HUES64 (cell line): ENCODE data around the gene SCNN1B.

ENCODE experiments used
- H3K27ac ChIP-seq: 2 replicates; pipeline ENCODE4 v1.7.0; 2013; ENCODE audit warnings: low read depth, low read length, inconsistent platforms
- H3K27me3 ChIP-seq: 2 replicates; pipeline ENCODE4 v1.6.1; 2013; ENCODE audit warnings: mild to moderate bottlenecking, low read length; ENCODE audit not compliant: insufficient read depth
- H3K36me3 ChIP-seq: 2 replicates; pipeline ENCODE4 v1.6.1; 2013; ENCODE audit warnings: mild to moderate bottlenecking, low read length; ENCODE audit not compliant: insufficient read depth
- H3K4me1 ChIP-seq: 2 replicates; pipeline ENCODE4 v1.6.1; 2013; ENCODE audit warnings: mild to moderate bottlenecking, low read length, moderate library complexity; ENCODE audit not compliant: insufficient read depth
- H3K4me3 ChIP-seq: 2 replicates; pipeline ENCODE4 v1.5.1; 2013; ENCODE audit warnings: mild to moderate bottlenecking, low read length, moderate library complexity
- H3K9ac ChIP-seq: 2 replicates; pipeline ENCODE4 v1.6.1; 2013; ENCODE audit warnings: mild to moderate bottlenecking, low read depth, low read length
- H3K9me3 ChIP-seq: 2 replicates; pipeline ENCODE4 v1.6.1; 2013; ENCODE audit warnings: low read depth, low read length; ENCODE audit not compliant: insufficient read depth
- WGBS: fragments of 150-250, 120-280 bp; methylation state at CpG from one replicate; pipeline ENCODE4 v1.1.7; 2013; ENCODE audit warnings: missing lambda C conversion rate; 5-methylcytosine and 5-hydroxymethylcytosine counted together

SCNN1B gene

GRCh38 chr16:23321206-23321875, 19.2 kb downstream of the SCNN1B start:
- WGBS, result 94% methylated on average over 14 of the region's 14 CpGs
- no peaks in the 10 kb centered on the region for H3K36me3 ChIP-seq
- H3K4me1 ChIP-seq, result no peaks in the 10 kb centered on the region
- no peaks in the 10 kb centered on the region for H3K9me3 ChIP-seq
- H3K9ac ChIP-seq, result no peak overlapping the region
- no peak overlapping the region for H3K27ac ChIP-seq
- H3K27me3 ChIP-seq, result no peaks in the 10 kb centered on the region
- no peak overlapping the region for H3K4me3 ChIP-seq

GRCh38 chr16:23323224-23324030, 21.3 kb downstream of the SCNN1B start:
- Histone ChIP-seq H3K27ac (no peak overlapping the region), H3K9ac (no peak overlapping the region), H3K9me3 (no peaks in the 10 kb centered on the region), H3K27me3 (no peaks in the 10 kb centered on the region), H3K4me1 (no peaks in the 10 kb centered on the region), H3K36me3 (no peaks in the 10 kb centered on the region), H3K4me3 (no peak overlapping the region)
- WGBS, result 94% methylated on average over 1 of the region's 1 CpG

DNA sequence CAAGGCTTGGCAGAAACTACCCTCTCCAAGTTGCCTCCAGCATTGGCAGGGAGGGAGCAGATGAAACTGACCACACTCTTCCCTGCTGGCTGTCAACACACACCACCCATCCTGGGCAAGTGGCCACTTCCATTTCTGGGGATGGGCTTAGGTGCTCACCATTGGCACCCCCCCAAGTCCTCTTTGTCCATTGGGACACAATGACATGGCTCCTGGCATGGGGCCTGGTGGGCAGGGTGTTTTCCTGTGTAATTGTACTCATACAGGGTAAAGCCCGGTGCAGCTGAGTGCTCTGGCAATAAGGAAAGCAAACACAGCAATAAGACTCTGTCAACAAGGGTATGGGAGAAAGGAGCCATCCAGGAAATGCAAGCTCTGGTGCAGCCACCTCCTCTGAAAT, 22.6 kb downstream of the SCNN1B start:
- Histone ChIP-seq H3K4me3 (no peak overlapping the region), H3K4me1 (no peaks in the 10 kb centered on the region), H3K27me3 (no peaks in the 10 kb centered on the region), H3K27ac (no peak overlapping the region), H3K9me3 (no peaks in the 10 kb centered on the region), H3K36me3 (no peaks in the 10 kb centered on the region), H3K9ac (no peak overlapping the region)
- 91% methylated on average over 1 of the region's 1 CpG for WGBS

GRCh38 chr16:23327836-23328235, 25.7 kb downstream of the SCNN1B start:
- Histone ChIP-seq H3K4me3 (no peak overlapping the region), H3K27ac (no peak overlapping the region), H3K27me3 (no peaks in the 10 kb centered on the region), H3K9me3 (no peaks in the 10 kb centered on the region), H3K4me1 (no peaks in the 10 kb centered on the region), H3K9ac (no peak overlapping the region), H3K36me3 (no peaks in the 10 kb centered on the region)
- WGBS, result 92% methylated on average over 4 of the region's 4 CpGs

- Histone ChIP-seq H3K27me3 (no peaks in the 10 kb centered on the region), H3K4me1 (no peaks in the 10 kb centered on the region), H3K9ac (no peak overlapping the region), H3K27ac (no peak overlapping the region), H3K36me3 (no peaks in the 10 kb centered on the region), H3K4me3 (no peak overlapping the region), H3K9me3 (no peaks in the 10 kb centered on the region)
- WGBS, result 87% methylated on average over 8 of the region's 8 CpGs
Measured at GRCh38 chr16:23330161-23330560, 28.1 kb downstream of the SCNN1B start.

- Histone ChIP-seq H3K36me3 (no peaks in the 10 kb centered on the region), H3K27ac (no peak overlapping the region), H3K9me3 (no peaks in the 10 kb centered on the region), H3K4me1 (no peaks in the 10 kb centered on the region), H3K9ac (no peak overlapping the region), H3K27me3 (no peaks in the 10 kb centered on the region), H3K4me3 (no peak overlapping the region)
- WGBS, result 91% methylated on average over 11 of the region's 11 CpGs
Measured at GRCh38 chr16:23330583-23331249, 28.6 kb downstream of the SCNN1B start.

GRCh38 chr16:23333034-23333579, 31.0 kb downstream of the SCNN1B start:
- 84% methylated on average over 4 of the region's 4 CpGs for WGBS
- no peaks in the 10 kb centered on the region for H3K27me3 ChIP-seq
- no peaks in the 10 kb centered on the region for H3K36me3 ChIP-seq
- H3K4me1 ChIP-seq, result no peaks in the 10 kb centered on the region
- no peak overlapping the region for H3K4me3 ChIP-seq
- H3K9ac ChIP-seq, result no peak overlapping the region
- no peaks in the 10 kb centered on the region for H3K9me3 ChIP-seq
- H3K27ac ChIP-seq, result no peak overlapping the region

DNA sequence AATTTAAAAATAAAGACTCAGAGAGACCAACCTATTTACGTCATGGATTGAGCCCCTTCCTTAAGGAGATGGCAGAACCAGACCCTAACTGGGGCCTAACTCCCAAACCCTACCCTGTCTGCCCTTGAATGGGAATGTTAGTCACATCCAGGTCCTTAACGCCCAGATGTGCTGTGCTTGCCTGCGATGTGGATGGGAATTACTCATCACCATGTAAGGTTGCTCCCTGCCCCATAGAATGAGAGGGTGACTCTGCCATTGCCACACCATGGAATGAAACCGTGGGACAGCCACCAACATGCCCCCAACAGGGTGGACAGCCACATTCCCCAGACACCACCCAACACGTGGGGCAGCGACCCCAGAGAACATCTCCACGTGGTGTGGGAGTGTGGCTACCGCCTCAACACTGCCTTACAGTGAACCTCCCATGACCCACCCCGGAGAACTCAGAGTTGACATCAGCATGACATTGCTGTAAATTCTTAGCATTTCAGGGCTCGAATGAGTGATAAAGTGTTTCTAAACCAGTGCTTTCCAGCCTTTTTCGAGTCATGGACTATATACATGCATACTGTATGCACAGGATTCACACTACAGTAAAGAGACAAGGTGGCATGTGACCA, 31.8 kb downstream of the SCNN1B start:
- Histone ChIP-seq H3K9me3 (no peaks in the 10 kb centered on the region), H3K4me1 (no peaks in the 10 kb centered on the region), H3K4me3 (no peak overlapping the region), H3K27ac (no peak overlapping the region), H3K27me3 (no peaks in the 10 kb centered on the region), H3K36me3 (no peaks in the 10 kb centered on the region), H3K9ac (no peak overlapping the region)
- 94% methylated on average over 11 of the region's 11 CpGs for WGBS

GRCh38 chr16:23334457-23334853, 32.4 kb downstream of the SCNN1B start:
- H3K4me3 ChIP-seq, result no peak overlapping the region
- 92% methylated on average over 3 of the region's 3 CpGs for WGBS
- no peaks in the 10 kb centered on the region for H3K36me3 ChIP-seq
- H3K27ac ChIP-seq, result no peak overlapping the region
- H3K27me3 ChIP-seq, result no peaks in the 10 kb centered on the region
- no peaks in the 10 kb centered on the region for H3K9me3 ChIP-seq
- H3K4me1 ChIP-seq, result no peaks in the 10 kb centered on the region
- no peak overlapping the region for H3K9ac ChIP-seq

DNA sequence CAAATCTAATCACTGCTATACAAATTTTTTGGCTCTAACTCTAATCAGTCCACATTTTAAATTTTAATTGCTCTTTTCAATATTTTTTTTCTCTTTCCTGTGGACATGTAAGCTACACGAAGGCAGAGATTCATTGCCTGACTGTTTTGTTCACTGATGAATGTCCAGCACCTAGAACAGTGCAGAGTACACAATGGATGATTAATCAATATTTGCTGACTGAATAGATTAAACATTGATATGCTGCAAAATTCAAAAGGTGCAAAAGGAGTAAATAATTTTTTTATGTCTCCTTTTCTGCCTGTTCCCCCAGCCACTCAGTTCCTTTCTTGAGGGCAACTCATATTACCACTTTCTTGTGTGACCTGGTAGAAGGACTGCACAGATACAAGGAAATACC, 32.8 kb downstream of the SCNN1B start:
- WGBS, result 96% methylated on average over 1 of the region's 1 CpG
- Histone ChIP-seq H3K4me1 (no peaks in the 10 kb centered on the region), H3K9ac (no peak overlapping the region), H3K27me3 (no peaks in the 10 kb centered on the region), H3K9me3 (no peaks in the 10 kb centered on the region), H3K36me3 (no peaks in the 10 kb centered on the region), H3K27ac (no peak overlapping the region), H3K4me3 (no peak overlapping the region)
